HepG2 (cell line): ENCODE results near the gene WDR54. TPM values are rescaled to one million over a fixed set of nuclear protein-coding genes. Genes with fewer than 3 reads are reported as not detected.

ENCODE experiments used
- FOXO1 ChIP-seq: sonication (generic); formaldehyde crosslinking; IDR thresholded peaks from 2 replicates; pipeline ENCODE4 v1.4.0; 2020; ENCODE audit warnings: missing genetic modification reagents
- HINFP ChIP-seq: sonication (generic); formaldehyde crosslinking; IDR thresholded peaks from 2 replicates; pipeline ENCODE4 v1.4.0; 2020; ENCODE audit warnings: low read depth, mild to moderate bottlenecking, missing genetic modification reagents
- JUND ChIP-seq: sonication (generic); formaldehyde crosslinking; IDR thresholded peaks from 2 replicates; pipeline ENCODE4 v1.8.0; 2022; ENCODE audit warnings: mild to moderate bottlenecking, missing genetic modification reagents
- KAT8 ChIP-seq: IDR thresholded peaks from 2 replicates; pipeline ENCODE4 v1.6.1; 2016; ENCODE audit warnings: missing genetic modification reagents, missing compliant biosample characterization
- RARA ChIP-seq: IDR thresholded peaks from 2 replicates; pipeline ENCODE4 v1.6.1; 2016; ENCODE audit warnings: missing genetic modification reagents, missing compliant biosample characterization
- RBFOX2 ChIP-seq: fragments of 200-400 bp; formaldehyde crosslinking; IDR thresholded peaks from 2 replicates; pipeline ENCODE4 v1.6.1; 2017; ENCODE audit warnings: low read depth, mild to moderate bottlenecking, low read length
- REST ChIP-seq, 2 experiments: IDR thresholded peaks; 2 replicates each; pipeline ENCODE4 v1.6.1; 2011 to 2012; ENCODE audit warnings: low read length in 2 of 2, borderline replicate concordance in 1 of 2, low read depth in 1 of 2, mild to moderate bottlenecking in 1 of 2, moderate library complexity in 1 of 2
- TEF ChIP-seq: sonication (generic); formaldehyde crosslinking; IDR thresholded peaks from 2 replicates; pipeline ENCODE4 v1.5.0; 2020; ENCODE audit warnings: missing genetic modification reagents
- THAP7 ChIP-seq: sonication (generic); formaldehyde crosslinking; IDR thresholded peaks from 2 replicates; pipeline ENCODE4 v1.8.1; 2023; ENCODE audit warnings: mild to moderate bottlenecking, missing genetic modification reagents
- ZBTB4 ChIP-seq: sonication (generic); formaldehyde crosslinking; IDR thresholded peaks from 2 replicates; pipeline ENCODE4 v1.4.0; 2020; ENCODE audit warnings: missing genetic modification reagents, mild to moderate bottlenecking, borderline replicate concordance
- ZBTB7A ChIP-seq: sonication (generic); formaldehyde crosslinking; IDR thresholded peaks from 2 replicates; pipeline ENCODE4 v1.8.0; 2022; ENCODE audit warnings: mild to moderate bottlenecking, missing genetic modification reagents
- ZNF280B ChIP-seq: sonication (generic); formaldehyde crosslinking; IDR thresholded peaks from 2 replicates; pipeline ENCODE4 v1.5.0; 2020; ENCODE audit warnings: missing genetic modification reagents, mild to moderate bottlenecking, borderline replicate concordance
- ZNF354B ChIP-seq: sonication (generic); formaldehyde crosslinking; IDR thresholded peaks from 2 replicates; pipeline ENCODE4 v1.8.0; 2022; ENCODE audit warnings: mild to moderate bottlenecking, missing genetic modification reagents
- ZNF451 ChIP-seq: sonication (generic); formaldehyde crosslinking; IDR thresholded peaks from 2 replicates; pipeline ENCODE4 v1.5.0; 2020; ENCODE audit warnings: mild to moderate bottlenecking, missing genetic modification reagents
- ZNF589 ChIP-seq: sonication (generic); formaldehyde crosslinking; conservative IDR thresholded peaks from 2 replicates; pipeline ENCODE4 v1.8.0; 2022; ENCODE audit warnings: mild to moderate bottlenecking, moderate library complexity, missing genetic modification reagents
- ZNF629 ChIP-seq: sonication (generic); formaldehyde crosslinking; conservative IDR thresholded peaks from 2 replicates; pipeline ENCODE4 v1.5.0; 2020; ENCODE audit warnings: missing genetic modification reagents
- ZNF83 ChIP-seq: sonication (generic); formaldehyde crosslinking; IDR thresholded peaks from 2 replicates; pipeline ENCODE4 v1.4.0; 2020; ENCODE audit warnings: missing genetic modification reagents, mild to moderate bottlenecking, borderline replicate concordance
- polyA plus RNA-seq, 8 experiments: library from polyadenylated mRNA; depleted of rRNA in 3 of 8; stranded (reverse) in 7 of 8; unstranded in 1 of 8; fragments of >200 nt; fragmentation: Illumina TruSeq in 4 of 8; extraction: Trizol in 4 of 8; gene quantifications; 2 replicates each; pipeline versions ENCODE4 v1.2.1 to v1.2.3, GENCODE V29; 2011 to 2016; ENCODE audit warnings: low read depth in 4 of 8, missing spikeins in 1 of 8, mixed read lengths in 1 of 8; ENCODE audit not compliant: insufficient read depth in 1 of 8
- total RNA-seq, 5 experiments: library from RNA; depleted of rRNA; stranded (reverse); fragments of >200 nt; fragmentation: Illumina TruSeq; extraction: Trizol; gene quantifications; 2 replicates each; pipeline ENCODE4 v1.2.3, GENCODE V29; 2016; ENCODE audit warnings: low read depth in 1 of 5

Gene WDR54
- total and polyA plus RNA-seq, 2 of the 13 experiments (the other 11 are each of a cell fraction or from before 2014, with no cell fraction given), result 2.0 to 17.3 TPM

- TF ChIP-seq HINFP (CRISPR knock-in tag) (no peak), ZBTB4 (no peak; the same call in 1 of the 2 replicates), ZNF629 (CRISPR knock-in tag) (no peak), TEF (CRISPR knock-in tag) (no peak), ZNF280B (CRISPR knock-in tag) (no peak), ZNF589 (no peak), KAT8 (no peak; the same call in 1 of the 2 replicates), JUND (CRISPR knock-in tag) (no peak), RARA (CRISPR knock-in tag) (no peak), RBFOX2 (peak; percentile 67; the same call in 1 of the 2 replicates), ZNF83 (CRISPR knock-in tag) (0 out of 2 replicates have a peak, but pooled peaks have one; percentile 83), ZNF451 (CRISPR knock-in tag) (no peak), FOXO1 (CRISPR knock-in tag) (peak; percentile 31; the same call in 1 of the 2 replicates), REST (IDR thresholded peaks at IDR 0.05; ENCODE audit: borderline replicate concordance in 1 of 2, low read depth in 1 of 2, low read length in 2 of 2) (no peak; a peak in 1 of 4 replicates), ZNF354B (CRISPR knock-in tag) (no peak), ZBTB7A (0 out of 2 replicates have a peak, but pooled peaks have one; percentile 83), THAP7 (CRISPR knock-in tag) (no peak)
Observed at GRCh38 chr2:74421221-74421870, at the start of gene WDR54, which contains the start of gene C2orf81 (continued).
